HS-27A (cell line): ENCODE measurements around the gene CCT7.

ENCODE experiments used
- DNase-seq: peaks from one replicate; pipeline ENCODE4 v3.0.0-alpha.2; 2012; ENCODE audit warnings: low read depth, missing footprints

Gene CCT7

DNA sequence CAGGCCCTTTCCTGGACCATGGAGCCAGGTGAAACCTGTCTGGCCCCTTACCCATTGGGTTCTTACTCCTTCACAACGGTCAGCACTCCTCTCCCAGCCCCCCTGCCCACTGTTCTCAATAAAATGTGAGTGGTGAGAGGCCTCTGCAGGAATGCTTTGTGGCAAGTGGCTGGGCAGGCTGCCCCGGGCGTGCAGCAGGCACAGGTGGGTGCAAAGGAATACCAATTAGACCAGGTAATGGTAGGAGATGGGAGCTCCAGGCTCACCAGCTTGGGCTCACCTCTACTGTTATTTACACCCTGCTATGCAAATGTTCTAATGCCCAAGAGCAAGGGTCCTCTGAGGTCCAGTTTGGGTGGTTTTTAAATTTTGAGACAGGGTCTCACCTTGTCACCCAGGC lies 7.0 kb upstream of the CCT7 start:
- no peak for DNase-seq

GRCh38 chr2:73228631-73229030 lies 5.5 kb upstream of the CCT7 start:
- no peak for DNase-seq

DNA sequence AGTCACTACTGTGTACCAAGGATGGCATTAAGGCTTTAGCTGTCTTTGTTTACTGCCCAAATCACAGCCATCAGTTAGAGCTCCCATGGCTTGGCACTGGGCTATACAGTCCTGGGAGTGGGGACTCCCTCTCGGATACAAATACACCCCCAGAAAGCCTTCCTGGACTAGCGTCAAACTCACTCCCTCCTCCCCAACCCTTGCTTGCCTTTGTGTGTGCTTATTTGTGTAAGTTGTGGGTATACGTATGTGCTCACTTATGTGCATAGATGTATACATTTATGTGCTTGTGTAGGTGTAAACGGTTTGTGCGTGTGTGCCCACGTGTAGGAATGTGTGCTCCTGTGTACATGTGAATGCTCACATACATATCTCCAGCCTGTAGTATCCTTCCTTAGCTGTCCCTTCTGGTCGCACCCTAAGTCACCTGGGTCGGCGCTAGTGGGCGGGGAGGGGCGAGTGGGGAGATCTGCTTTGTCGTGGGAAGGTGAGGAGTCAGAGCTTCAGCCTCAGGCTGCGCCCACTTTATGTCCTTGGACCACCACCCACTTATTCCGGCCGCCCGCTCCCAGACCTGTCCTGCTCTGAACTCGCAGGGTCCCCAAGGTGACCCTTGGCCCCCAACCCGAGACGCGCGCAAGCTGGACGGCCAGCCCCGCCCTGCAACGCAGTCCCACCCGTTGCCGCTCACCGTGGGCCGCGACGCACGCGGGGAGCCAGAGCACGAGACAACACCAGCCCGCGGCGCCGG lies 1.5 kb upstream of the CCT7 start:
- DNase-seq: no peak

DNA sequence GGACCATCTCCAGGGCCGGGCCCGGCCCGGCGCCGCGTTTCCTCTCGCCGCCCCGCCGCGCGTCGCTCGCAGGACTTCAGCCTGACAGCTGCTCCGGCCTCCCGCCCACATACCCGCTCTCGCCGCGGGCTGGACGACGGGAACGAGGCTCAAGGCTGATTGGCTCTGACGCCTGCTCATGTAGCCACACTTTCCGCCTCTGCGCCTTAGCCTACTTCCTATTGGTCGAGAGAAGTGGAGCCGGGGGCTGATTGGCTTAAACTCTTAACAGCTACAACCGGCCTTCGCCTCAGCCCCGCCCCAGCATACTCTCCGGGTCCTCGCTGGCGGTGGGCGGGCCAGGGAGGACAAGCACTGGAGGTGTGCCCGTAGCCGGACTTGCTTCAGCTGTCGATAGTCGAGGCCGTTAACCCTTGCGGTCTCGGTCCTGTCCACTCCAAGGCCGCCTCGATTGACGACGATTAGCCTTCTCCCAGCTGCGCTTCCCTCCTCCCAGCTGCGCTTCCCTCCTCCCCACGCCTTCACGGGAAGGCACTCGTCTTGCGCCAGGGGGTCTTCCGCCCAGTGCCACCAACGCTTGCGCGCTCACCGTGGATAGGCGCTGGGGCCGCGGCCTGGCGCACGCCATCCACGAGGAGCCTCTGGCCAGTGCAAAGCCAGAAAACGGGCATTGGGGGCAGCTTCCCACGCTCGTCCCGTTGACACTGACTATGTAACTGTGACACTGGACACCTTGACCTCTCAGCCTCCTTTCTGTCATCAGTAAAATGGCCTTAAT lies 765 bp upstream of the CCT7 start, which contains the start of gene PRADC1:
Gene PRADC1, minus strand, starts transcription at position 86 of the 778 bp plus-strand sequence. Its CDS starts 79 bp downstream, at position 7.
- DNase-seq: peak; percentile 93

DNA sequence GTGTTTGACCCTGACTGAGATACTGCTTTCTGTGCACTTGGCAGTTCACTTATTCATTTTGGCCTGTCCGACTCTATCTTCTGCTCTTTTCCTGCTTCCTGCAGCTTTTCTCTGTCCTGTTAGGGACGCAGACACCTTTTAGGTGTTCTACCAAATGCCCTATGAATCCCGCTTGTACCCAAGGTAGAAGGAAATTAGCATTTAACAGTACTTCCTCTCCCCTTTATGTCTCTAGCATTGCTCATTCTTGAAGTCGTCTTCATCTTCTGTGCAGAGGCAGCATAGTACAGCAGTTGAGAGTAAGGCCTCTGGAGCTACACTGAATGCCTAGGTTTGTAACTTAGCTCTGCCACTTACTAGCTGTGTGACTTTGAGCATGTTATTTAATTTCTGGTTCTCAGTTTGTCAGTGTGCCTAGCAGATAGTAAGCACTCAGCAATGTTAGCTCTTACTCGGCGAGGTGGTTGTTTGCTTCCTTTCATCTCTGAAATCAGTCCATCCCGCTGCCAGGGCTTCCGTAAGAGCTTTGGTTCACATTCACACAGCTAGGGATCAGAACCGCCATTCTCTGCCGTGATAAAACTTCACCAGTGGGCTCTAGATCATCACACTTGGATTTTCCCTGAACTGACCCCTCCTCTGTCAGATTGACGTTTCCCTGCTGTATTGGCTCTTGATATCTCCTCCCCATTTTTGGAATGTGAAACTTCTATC lies 1.4 kb downstream of the CCT7 start:
- DNase-seq: no peak

DNA sequence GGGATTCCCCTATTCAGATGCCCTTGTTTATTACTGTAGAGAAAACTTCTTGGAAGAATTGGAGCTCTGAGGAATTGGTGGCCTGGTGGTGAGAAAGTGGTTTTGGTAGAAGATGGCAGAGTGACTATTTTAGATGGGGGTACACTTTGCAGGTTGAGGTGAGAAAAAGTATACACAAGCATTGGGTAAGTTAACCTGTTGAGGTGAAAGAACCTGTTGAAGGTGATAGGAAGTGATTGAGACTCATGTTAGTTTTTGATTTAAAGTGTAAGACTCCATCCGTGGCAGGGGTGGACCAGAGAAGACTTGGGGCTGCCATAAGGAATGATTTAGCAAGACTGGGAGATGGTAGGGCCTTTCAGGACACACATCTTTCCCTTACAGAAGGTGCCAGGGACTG lies 3.1 kb downstream of the CCT7 start:
- DNase-seq: no peak

GRCh38 chr2:73238149-73238548 lies 4.0 kb downstream of the CCT7 start:
- no peak for DNase-seq

DNA sequence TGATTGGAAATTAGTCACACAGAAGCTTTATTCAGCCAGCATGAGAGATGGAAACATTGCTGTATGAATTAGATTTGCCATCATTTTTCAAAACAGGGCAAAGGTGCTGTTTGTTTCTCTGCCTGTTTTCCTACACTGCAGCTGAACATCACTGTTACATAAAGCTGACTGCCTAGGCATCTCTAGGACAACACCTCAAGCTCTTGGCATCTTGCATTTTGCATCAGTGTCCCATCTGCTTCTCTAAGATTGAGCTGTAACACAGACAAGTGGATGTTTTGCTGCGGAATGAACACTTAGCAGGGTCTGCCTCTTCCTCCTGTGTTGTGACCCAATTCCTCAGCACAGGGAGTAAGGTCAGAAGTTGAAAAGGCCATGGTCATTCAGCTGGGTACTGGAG lies 4.9 kb downstream of the CCT7 start:
- DNase-seq: no peak

GRCh38 chr2:73239776-73240175 lies 5.7 kb downstream of the CCT7 start:
- no peak for DNase-seq

GRCh38 chr2:73243884-73244570 lies 9.9 kb downstream of the CCT7 start:
- no peak for DNase-seq

DNA sequence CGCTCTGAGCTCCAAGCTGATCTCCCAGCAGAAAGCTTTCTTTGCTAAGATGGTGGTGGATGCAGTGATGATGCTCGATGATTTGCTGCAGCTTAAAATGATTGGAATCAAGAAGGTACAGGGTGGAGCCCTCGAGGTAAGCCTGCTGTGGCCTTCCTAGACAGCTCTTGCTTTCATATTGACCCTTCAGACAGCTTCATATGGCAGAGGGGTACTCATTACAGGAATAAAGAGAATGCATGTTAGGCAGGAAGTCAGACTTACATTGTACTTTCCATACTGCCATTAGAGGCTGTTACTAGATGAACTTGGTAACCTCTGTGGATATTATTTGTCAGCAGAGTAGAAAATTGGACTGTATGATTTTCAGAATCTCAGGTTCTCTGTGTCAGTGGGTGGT lies 10.5 kb downstream of the CCT7 start:
- no peak for DNase-seq

DNA sequence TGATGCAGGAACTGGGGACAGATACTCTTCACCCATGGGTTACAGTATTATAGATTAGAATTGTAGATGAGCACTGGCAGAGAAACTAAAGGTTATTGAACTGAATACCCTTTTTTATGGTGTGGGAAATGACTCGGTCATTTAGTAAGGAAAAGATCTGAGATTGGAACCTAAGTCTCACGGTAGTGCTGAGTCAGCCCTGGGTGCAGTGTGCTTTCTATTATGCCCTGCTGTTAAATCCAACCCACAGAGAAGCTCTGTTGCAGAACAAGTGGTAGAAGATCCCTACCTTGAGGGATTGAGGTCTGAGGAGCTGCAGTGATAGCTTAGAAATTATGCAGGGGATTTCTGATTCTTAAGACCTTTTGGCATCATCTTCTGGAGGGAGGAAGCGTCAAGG lies 12.7 kb downstream of the CCT7 start:
- DNase-seq: no peak

DNA sequence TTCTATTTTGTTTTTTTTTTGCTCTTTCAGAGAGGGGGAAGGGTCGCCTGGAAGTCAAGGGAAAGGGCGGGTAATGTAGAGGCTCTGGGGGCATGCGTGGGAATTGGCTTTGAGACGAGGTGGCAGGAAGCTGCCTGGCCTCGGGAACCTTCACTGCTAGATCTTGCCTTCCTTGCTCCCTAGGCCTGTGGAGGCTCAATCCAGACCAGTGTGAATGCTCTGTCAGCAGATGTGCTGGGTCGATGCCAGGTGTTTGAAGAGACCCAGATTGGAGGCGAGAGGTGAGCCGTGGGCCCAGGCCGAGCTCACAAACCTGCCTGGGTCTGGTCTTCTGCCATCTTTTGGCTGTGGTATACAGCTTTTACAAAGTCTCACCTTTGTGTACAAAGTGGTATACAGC lies 15.5 kb downstream of the CCT7 start:
- no peak for DNase-seq

DNA sequence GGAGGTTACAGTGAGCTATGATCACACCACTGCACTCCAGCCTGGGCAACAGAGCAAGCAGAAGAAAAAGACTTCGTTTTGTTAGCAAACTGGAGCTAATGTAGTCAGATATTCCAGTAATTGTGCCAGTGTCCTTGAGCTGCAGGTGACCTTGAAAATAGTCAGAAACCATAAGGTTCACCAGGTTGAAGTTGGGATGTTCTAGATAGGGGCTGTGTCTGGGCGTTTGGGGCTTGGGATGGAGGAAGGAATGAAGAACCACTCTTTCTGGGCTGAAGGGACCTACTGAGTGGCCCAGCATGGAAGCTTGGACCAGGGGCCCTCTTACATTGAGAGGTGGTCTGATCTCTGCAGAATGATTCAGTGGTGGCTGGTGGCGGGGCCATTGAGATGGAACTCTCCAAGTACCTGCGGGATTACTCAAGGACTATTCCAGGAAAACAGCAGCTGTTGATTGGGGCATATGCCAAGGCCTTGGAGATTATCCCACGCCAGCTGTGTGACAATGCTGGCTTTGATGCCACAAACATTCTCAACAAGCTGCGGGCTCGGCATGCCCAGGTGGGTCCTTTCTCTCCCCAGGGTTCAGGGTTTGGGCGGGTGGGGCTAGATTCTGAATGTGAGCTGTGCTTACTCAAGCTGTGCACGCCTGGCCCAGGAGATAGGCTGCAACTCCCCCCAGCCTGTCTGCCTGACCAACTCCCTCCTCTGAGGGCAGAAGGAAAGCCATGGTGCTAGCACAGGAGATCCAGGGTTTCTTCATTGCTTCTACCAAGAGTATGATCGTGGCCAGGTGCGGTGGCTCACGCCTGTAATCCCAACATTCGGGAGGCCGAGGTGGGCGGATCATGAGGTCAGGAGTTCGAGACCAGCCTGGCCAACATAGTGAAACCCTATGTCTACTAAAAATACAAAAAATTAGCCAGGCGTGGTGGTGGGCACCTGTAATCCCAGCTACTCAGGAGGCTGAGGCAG lies 17.1 kb downstream of the CCT7 start:
- no peak for DNase-seq

GRCh38 chr2:73252238-73253027 lies 18.3 kb downstream of the CCT7 start:
- DNase-seq: no peak

DNA sequence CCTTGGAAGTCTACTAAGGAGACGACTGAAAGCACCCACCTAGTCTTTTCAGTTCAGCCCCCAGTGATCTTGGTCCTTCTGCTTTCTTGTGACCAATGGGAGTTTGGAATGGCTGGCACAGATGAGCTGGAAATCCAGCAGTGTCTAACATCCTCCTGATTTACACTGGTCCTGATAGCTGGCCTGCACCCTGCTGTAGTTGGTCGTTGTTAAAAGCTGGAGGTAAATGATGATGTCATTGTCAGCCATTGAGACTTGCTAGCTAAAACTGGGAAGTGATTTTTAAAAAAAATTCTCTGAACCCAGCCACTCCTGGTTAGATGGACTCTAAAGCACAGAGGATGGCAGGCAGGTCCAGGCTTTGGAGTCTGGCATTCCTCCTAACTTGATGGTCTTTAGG lies 19.3 kb downstream of the CCT7 start:
- no peak for DNase-seq

DNA sequence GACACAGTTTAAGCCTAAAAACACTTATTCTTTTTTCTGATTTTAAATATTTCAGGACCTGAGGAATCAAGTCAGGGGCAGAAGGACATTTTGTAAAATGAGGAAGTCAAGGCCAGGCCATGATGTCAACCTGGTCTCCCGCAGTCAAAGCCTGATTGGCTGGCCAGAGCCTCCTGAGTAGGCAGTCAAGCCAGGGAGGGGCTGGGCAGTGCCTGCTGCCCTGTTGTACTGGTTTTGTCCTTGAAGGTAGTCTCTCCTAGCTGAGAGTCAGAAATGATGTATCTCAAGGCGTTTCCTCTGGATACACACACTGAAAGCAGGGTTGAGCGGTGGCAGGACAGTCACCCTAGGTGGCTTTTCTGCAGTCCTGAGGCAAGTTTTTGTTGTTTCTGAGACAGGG lies 19.8 kb downstream of the CCT7 start:
- DNase-seq: no peak

DNA sequence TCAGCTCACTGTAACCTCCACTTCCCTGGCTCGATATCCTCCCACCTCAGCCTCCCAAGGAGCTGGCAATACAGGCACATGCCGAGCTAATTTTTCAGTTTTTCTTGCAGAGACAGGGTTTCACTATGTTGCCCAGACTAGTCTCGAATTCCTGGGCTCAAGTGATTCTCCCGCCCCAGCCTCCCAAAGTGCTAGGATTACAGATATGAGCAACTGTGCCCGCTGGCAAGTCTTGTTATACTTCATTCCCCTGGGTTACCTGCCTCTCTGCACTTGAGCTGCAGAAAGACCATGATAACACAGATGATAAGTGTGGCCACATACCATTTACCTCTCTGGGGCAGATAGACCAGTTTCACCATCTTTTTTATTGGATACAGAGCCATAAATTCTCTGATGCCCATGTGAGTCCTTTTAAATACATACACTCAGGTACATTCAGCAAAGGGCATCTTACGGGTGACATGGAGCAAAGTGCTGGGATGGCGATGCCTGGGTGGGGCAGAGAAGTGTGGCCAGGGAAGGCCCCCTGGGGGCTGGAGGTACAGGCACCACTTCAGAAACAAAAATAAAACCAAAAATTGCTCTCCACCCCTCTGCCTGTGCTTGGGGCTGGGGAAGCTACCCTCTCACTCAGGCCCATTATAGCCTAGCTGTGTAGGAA lies 20.4 kb downstream of the CCT7 start:
- no peak for DNase-seq

GRCh38 chr2:73255007-73255644 lies 21.0 kb downstream of the CCT7 start:
- DNase-seq: no peak
